ENCODE results near the gene SLC25A18.
"Not testable (repeated sequence)": the region's sequence is repeated elsewhere in the genome, so short reads cannot be mapped to it uniquely, and the experiment has no call there.

SLC25A18 gene

GRCh38 chr22:17562906-17563870 is at the start of gene SLC25A18:
Gene SLC25A18 (plus strand): TSS chr22:17563498. CDS start chr22:17579945, 16,447 bp downstream.
- no peak for DNase-seq (ENCODE audit: low read depth in 2 of 3, low spot score in 2 of 3)

DNA sequence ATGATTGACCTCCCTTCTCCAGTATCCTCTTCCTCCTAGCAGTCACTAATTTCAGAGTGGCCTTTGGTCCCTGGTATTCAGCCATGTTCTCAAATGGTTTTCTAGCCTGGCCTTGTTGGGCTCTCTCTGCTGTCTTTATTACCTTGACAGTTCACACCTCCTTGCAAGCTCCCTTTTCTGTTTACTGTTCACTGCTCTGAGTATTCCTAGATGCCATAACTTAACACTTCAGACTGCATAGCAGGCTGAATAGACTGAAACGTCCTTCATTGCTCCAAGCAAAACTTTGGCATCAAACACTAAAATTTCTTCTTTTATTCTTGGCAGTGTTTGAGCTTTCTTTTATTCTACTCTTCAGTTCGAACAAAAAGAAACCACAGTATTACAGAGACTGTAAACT is 49.7 kb upstream of the SLC25A18 start:
- DNase-seq (ENCODE audit: low read depth in 2 of 3, low spot score in 2 of 3), result no peak

DNA sequence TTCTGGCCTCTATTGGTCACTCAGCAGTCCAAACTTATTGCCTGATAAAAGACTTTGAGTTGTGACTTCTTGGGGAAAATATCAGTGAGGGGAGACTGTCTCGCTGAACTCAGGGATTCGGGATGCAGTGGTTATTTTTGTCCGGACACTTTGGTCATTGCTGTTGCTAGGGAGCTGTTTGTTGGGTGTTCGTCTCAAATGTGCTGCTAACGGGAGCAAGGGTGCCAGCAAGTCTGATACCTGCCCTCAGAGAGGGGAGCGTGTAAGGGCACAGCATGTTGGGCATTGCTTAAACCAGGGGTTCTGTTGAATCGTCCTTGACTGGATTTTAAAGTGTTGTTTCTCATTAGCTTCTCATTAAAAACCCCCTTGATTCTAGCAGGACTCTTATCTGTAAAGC is 49.2 kb upstream of the SLC25A18 start:
- DNase-seq (ENCODE audit: low read depth in 2 of 3, low spot score in 2 of 3), result no peak

- no peak for DNase-seq (ENCODE audit: low read depth in 2 of 3, low spot score in 2 of 3)
Observed at GRCh38 chr22:17518406-17518805, 44.9 kb upstream of the SLC25A18 start.

- DNase-seq (ENCODE audit: low read depth in 2 of 3, low spot score in 2 of 3), result not testable (repeated sequence)
Observed at GRCh38 chr22:17521971-17522370, 41.3 kb upstream of the SLC25A18 start.

GRCh38 chr22:17523925-17524324 is 39.4 kb upstream of the SLC25A18 start:
- no peak for DNase-seq (ENCODE audit: low read depth in 2 of 3, low spot score in 2 of 3)

GRCh38 chr22:17536269-17536668 is 27.0 kb upstream of the SLC25A18 start:
- no peak for DNase-seq (ENCODE audit: low read depth in 2 of 3, low spot score in 2 of 3)

- DNase-seq (ENCODE audit: low read depth in 2 of 3, low spot score in 2 of 3), result no peak
Observed at GRCh38 chr22:17537155-17537554, 26.1 kb upstream of the SLC25A18 start.

DNA sequence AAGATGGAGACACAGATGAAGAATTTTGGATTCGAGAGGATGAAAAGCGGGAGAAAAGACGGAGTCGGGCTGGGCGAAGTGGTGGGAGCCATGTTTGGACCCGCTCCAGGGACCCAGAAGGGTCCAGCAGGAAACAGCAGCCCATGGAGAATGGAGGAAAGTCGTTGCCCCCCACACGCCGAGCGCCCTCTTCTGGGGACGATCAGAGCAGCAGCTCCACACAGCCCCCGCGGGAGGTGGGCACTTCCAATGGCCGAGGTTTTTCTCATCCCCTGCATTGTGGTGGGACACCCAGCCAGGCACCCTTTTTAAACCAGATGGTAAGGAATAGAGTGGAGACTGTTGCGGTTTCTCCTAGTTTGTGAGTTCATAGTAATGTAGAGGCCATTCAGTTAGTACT is 22.8 kb upstream of the SLC25A18 start:
- DNase-seq (ENCODE audit: low read depth in 2 of 3, low spot score in 2 of 3), result no peak

DNA sequence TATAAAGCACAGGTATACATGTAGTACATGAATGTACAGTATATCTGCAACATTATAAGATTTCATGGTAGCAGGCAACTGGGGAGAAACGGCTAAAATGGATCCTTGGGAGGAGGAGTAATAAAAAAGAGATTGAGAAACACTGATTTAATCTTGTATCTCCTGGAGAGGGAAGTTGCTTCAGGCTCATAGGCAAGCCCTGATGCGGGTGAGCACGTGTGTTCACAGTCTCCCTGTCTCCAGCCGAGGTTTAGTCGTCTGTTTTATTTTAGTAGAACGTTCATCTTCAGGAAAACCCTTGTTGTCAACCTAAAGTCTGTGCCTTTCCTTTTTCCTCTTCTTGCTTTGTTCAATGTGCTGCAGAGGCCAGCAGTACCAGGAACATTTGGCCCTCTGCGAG is 21.8 kb upstream of the SLC25A18 start:
- DNase-seq (ENCODE audit: low read depth in 2 of 3, low spot score in 2 of 3), result no peak

DNA sequence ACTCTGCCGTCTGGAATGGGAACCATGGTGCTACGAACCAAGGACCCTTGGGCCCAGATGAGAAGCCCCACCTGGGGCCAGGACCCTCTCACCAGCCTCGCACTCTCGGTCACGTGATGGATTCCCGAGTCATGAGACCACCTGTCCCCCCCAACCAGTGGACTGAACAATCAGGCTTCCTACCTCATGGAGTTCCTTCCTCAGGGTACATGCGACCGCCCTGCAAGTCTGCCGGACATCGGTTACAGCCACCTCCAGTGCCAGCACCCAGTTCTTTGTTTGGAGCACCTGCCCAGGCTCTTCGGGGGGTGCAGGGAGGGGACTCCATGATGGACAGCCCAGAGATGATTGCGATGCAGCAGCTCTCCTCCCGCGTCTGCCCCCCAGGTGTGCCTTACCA is 20.8 kb upstream of the SLC25A18 start:
- no peak for DNase-seq (ENCODE audit: low read depth in 2 of 3, low spot score in 2 of 3)

- DNase-seq (ENCODE audit: low read depth in 2 of 3, low spot score in 2 of 3), result no peak
Observed at GRCh38 chr22:17548010-17548755, 15.1 kb upstream of the SLC25A18 start.

DNA sequence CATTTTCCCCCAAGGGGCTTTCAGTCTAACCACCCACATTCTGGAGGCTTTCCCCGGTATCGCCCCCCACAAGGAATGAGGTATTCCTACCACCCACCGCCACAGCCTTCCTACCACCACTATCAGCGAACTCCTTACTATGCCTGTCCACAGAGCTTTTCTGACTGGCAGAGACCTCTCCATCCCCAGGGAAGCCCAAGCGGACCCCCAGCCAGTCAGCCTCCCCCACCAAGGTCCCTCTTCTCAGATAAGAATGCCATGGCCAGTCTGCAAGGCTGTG is 14.6 kb upstream of the SLC25A18 start:
- DNase-seq (ENCODE audit: low read depth in 2 of 3, low spot score in 2 of 3), result no peak

GRCh38 chr22:17549183-17549582 is 14.1 kb upstream of the SLC25A18 start:
- no peak for DNase-seq (ENCODE audit: low read depth in 2 of 3, low spot score in 2 of 3)

- DNase-seq (ENCODE audit: low read depth in 2 of 3, low spot score in 2 of 3), result no peak
Observed at GRCh38 chr22:17549655-17550054, 13.6 kb upstream of the SLC25A18 start.

GRCh38 chr22:17552737-17553136 is 10.6 kb upstream of the SLC25A18 start:
- no peak for DNase-seq (ENCODE audit: low read depth in 2 of 3, low spot score in 2 of 3)

DNA sequence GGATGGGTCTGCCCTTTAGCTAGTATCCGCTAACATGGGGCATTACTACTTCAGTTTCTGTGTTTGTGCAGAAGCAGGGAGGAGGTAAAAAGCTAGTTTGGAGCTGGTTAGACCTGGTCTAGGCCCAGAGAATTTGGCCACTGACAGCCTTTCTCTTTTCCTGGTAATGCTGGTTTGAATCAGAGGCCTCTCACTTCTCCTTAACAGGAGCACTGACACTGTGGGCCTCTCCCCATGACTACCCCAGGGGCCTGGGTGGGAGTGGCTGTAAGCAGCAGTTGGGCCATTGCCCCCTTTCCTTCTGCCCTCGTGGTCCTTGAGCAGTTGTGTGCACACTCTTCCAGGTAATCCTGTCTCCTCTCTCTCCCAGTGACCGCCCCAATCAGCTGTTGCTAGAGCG is 8.5 kb upstream of the SLC25A18 start:
- DNase-seq (ENCODE audit: low read depth in 2 of 3, low spot score in 2 of 3), result no peak

GRCh38 chr22:17559188-17559587 is 4.1 kb upstream of the SLC25A18 start:
- no peak for DNase-seq (ENCODE audit: low read depth in 2 of 3, low spot score in 2 of 3)

DNA sequence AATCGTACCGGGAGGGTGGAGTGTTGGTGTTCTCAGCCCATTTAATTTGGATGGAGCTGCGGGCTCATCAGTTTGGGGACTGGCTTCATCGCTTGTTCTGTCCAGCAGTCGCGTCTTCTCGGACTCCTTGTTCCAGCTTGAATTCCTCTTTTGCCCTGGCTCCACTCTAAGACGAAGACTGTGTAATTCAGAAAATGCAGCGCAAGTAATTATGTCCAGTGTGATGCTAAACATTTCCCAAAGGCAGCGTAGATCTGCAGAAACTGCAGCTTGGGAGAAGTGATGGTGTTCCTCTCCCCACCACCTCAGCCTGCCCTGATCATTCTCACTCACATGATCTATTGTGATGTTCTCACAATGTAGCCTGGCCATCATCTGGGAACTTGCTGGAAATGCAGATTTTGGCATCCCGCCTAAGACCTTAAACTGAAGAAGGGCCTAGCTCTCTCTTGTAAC is 666 bp downstream of the SLC25A18 start:
- DNase-seq (ENCODE audit: low read depth in 2 of 3, low spot score in 2 of 3), result no peak

- not testable (repeated sequence) for DNase-seq (ENCODE audit: low read depth in 2 of 3, low spot score in 2 of 3)
Observed at GRCh38 chr22:17566016-17566687, 2.9 kb downstream of the SLC25A18 start.

DNA sequence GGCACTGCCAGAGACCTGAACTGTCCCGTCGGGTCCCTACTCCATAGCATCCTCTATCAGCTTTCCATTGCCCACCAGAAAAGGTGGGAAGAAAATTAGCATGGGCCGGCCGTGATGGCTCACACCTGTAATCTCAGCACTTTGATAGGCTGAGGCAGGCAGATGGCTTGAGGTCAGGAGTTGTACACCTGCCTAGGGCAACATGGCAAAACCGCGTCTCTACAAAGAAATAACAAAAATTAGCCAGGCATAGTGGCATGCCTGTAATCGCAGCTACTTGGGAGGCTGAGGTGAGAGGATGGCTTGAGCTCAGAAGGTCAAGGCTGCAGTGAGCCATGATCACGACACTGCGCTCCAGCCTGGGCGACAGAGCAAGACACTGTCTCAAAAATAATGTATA is 3.5 kb downstream of the SLC25A18 start:
- no peak for DNase-seq (ENCODE audit: low read depth in 2 of 3, low spot score in 2 of 3)

Data from activated CD8-positive, alpha-beta memory T cell treated with anti-CD3 and anti-CD28 coated beads for 48 hours (primary cell).